ENCODE measurements around the gene CUZD1.
A peak's percentile ranks its signal among the peaks of the same experiment; 100 is the strongest.
"Not testable (repeated sequence)": the region's sequence is repeated elsewhere in the genome, so short reads cannot be mapped to it uniquely, and the experiment has no call there.

CUZD1 gene, protein sequence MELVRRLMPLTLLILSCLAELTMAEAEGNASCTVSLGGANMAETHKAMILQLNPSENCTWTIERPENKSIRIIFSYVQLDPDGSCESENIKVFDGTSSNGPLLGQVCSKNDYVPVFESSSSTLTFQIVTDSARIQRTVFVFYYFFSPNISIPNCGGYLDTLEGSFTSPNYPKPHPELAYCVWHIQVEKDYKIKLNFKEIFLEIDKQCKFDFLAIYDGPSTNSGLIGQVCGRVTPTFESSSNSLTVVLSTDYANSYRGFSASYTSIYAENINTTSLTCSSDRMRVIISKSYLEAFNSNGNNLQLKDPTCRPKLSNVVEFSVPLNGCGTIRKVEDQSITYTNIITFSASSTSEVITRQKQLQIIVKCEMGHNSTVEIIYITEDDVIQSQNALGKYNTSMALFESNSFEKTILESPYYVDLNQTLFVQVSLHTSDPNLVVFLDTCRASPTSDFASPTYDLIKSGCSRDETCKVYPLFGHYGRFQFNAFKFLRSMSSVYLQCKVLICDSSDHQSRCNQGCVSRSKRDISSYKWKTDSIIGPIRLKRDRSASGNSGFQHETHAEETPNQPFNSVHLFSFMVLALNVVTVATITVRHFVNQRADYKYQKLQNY

DNA sequence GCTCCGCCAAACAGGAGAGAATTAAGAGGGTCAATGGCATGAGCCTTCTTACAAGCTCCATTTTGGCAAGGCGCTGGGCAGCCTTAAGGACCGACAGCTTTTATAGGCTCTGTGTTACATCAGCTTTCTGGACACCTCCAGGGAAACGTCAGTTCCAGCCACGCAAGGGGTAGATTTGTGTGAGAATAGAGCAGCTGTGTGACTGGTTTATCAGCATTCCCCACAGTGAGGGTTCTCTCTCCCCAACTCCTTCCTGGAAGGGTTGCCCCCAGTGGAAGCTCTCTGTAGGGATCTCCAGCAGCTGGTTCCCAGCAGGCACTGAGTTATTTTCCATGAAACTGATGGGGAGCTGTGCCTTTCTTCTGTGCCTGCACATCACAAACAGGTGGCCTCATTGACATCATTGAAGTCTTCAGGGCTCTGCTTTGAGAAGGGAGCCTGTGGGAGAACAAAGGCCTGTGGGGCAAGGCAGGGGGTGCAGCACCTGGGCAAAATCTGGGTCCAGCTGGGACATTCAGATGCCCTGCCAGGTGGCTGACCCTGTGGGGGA is at the start of gene CUZD1:
Gene CUZD1 (minus strand): TSS at position 75 of the 550 bp plus-strand sequence. CDS start 14 bp downstream, at position 61.
- no peak for DNase-seq

DNA sequence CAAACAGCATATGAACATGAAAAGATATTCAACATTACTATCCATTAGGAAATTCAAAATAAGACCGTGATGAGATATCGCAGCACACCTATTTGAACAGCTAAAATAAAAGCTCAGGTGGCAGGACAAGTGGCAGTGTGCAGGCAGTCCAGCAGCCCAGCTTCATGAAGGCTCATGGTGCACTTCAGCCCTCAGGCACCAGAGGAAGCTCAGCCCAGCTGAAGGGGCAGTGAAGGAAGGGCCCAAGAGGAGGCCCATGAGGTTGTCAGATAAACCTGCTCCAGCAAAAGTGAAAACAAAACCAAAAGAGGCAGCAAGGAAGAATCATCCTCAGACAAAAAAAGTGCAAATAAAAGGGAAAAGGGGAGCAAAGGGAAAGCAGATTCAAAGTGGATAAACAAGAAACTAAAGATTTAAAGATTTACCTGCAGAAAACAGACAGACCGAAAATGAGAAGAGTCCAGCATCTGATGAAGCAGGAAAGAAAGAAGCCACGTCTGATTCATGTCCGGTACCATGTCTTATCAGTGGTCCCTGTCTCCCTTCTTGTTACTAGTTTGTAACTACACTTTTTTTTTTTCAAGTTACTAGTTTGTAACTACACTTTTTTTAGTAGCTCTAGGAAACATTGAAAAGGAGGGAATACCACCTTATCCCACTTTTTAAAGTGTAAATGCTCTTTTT is 48.7 kb upstream of the CUZD1 start:
- DNase-seq: no peak

DNA sequence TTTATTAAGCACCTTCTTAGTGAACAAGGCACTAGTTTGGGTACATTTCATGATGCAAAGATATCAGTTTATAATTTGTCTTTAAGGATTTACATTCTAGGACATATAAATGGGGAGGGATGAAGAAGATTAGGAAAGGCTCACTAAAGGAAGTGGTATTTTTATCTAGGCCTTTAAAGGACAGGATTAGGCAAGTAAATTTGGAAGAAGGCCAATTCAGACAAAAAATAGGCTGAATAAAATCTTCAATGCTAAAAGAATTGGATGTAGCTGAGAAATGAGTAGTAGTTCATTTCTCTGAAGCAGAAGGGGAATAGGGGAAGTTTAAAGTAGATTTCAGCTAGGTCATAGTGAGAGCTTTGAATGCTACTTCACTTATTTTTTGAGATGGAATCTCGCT is 38.5 kb upstream of the CUZD1 start:
- no peak for DNase-seq

- no peak for DNase-seq
These were observed 37.1 kb upstream of the CUZD1 start for GRCh38 chr10:122882766-122883165.

- DNase-seq: peak; percentile 98
These were observed 33.9 kb upstream of the CUZD1 start, which contains the start of gene FAM24B for GRCh38 chr10:122879339-122880273. FAM24B (minus strand) TSS chr10:122879581; CDS start chr10:122850515, 29,066 bp downstream.

- no peak for DNase-seq
These were observed 33.2 kb upstream of the CUZD1 start for GRCh38 chr10:122878799-122879338.

- DNase-seq: no peak
These were observed 31.6 kb upstream of the CUZD1 start for GRCh38 chr10:122877264-122877663.

DNA sequence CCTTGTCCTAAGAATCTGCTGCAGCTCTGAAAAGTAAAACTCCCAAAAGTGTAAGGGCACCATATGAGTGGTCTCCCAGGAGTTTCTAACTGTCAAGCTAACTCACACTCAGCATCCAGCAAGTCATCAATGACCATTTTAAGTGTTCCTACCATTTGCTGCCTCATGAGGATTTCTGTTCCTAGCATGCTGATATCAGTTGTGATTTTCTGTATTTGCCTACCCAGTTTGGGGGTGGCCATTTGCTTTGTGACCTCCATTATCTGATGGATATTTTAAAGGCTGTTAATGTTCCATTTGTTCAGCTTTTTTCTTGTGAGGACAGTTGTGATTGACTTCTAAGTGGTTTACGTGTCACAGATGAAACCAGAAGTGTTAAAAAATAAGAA is 30.8 kb upstream of the CUZD1 start:
- DNase-seq: no peak

DNA sequence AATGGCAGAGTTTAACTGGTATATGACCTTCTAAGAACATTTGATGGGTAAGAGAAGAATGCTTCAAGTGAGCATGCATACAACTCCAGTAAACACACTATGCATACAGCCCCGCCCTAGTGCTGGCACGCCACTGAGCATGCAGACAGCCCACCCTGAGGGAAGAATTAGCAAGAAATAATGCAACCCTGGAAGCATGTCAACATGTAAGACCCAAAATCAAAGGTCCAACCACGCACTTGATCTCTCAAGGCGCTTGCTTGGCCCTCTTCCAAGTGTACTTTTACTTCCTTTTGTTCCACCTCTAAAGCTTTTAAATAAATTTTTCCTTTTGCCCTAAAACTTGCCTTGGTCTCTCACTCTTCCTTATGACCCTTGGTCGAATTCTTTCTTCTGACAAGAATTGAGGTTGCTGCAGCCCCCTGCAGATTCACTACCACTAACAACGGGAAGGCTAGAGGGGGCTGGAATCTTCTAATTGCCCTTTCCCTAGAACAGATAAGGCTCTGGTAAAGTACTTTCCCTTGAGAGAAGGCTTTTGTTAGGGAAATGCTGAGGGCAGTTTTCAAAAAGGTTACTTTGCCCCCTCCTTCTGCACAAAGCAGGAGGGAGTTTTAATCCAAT is 30.3 kb upstream of the CUZD1 start:
- no peak for DNase-seq

DNA sequence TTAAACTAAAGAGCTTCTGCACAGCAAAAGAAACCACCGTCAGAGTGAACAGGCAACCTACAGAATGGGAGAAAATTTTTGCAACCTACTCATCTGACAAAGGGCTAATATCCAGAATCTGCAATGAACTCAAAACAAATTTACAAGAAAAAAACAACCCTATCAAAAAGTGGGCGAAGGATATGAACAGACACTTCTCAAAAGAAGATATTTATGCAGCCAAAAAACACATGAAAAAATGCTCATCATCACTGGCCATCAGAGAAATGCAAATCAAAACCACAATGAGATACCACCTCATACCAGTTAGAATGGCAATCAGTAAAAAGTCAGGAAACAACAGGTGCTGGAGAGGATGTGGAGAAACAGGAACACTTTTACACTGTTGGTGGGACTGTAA is 26.3 kb upstream of the CUZD1 start:
- DNase-seq: not testable (repeated sequence)

- not testable (repeated sequence) for DNase-seq
These were observed 23.1 kb upstream of the CUZD1 start for GRCh38 chr10:122868768-122869167.

DNA sequence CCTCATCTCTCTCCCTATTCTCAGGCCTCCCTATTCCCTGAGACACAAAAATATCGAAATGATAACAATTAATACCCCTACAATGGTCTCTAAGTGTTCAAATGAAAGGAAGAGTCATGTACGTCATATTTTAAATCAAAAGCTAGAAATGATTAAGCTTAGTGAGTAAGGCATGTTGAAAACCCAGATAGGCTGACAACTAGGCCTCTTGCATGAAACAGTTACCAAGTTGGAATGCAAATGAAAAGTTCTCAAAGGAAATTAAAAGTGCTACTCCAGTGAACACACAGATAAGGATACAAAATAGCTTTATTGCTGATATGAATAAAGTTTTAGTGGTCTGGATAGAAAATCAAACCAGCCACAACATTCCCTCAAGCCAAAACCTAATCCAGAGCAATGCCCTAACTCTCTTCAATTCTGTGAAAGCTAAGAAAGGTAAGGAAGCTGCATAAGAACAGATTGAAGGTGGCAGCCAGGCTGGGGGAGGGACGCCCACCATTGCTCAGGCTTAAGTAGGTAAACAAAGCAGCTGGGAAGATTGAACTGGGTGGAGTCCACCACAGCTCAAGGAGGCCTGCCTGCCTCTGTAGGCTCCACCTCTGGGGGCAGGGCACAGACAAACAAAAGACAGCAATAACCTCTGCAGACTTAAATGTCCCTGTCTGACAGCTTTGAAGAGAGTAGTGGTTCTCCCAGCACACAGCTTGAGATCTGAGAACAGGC is 21.3 kb upstream of the CUZD1 start:
- DNase-seq: not testable (repeated sequence)

GRCh38 chr10:122864901-122865300 is 19.2 kb upstream of the CUZD1 start:
- DNase-seq: peak; percentile 52

- DNase-seq: no peak
These were observed 18.5 kb upstream of the CUZD1 start for GRCh38 chr10:122864194-122864592.

DNA sequence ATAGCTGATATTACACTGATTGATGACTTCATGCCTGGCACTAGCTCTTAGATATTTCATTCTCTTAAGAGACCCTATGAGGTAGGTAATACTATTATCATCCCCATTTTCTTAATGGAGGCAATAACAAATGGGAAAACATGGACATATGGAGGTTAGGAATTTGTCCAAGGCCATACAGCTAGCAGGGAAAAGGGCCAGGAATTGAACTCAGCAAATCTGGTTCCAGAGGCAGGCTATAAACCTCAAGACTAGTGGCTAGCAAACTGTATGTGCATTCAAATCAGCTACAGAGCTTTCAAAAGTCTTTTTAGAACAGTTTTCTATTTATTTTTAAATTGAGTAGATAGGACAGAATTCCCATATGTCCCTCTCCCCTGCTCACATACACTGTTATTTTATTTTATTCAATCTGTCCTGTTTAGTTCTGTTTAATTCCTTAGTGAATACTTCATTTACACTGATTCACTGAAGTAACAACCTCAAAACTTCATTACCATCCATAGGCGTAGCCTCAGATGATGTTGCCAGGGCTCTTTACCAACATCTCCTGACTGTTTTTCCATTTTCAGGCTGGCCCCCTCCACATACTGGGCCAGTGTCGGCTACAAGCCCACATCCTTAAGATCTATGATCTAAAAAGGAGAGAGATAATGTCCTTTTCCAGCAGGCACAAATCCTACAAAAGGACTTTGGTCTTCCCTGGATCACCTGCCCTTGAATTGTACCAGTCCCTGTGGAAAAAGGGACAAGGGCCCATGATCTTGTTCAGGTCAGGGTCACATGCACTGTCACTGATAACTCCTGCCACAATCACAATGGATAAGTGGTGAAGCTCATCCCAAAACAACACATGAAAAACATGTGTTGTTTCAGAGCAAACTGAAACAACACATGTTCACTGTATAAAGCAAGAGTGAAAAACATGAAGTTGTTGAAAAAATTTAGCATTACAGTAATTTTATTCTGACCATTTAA is 17.8 kb upstream of the CUZD1 start:
- no peak for DNase-seq

- DNase-seq: peak; percentile 64
These were observed 16.1 kb upstream of the CUZD1 start for GRCh38 chr10:122861711-122862161.

- DNase-seq: no peak
These were observed 13.9 kb upstream of the CUZD1 start for GRCh38 chr10:122859527-122859926.

- DNase-seq: not testable (repeated sequence)
These were observed 12.4 kb upstream of the CUZD1 start for GRCh38 chr10:122858042-122858441.

DNA sequence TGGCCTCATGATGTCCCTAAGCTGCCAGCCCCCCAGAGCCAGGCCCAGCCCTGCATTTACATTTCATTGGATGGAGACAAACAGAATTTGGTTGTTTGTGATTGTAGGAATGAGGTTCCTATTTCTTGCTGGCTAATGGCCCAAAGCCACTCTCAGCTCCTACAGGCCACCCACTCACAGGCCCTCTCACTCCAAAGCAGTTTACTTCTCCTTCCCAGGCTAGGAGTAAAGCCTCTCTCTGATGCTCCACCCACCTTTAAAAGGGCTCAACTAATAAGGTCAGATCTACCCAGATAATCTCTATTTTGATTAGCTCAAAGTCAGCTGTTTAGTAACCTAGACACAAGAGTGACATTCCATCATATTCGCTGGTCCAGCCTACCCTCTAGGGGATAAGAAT is 11.2 kb upstream of the CUZD1 start:
- no peak for DNase-seq
